ENCODE measurements around the gene BECN2.
"Not testable (repeated sequence)": the region's sequence is repeated elsewhere in the genome, so short reads cannot be mapped to it uniquely, and the experiment has no call there.

Gene BECN2

GRCh38 chr1:241979071-241979470 lies 21.5 kb downstream of the BECN2 start:
- no peak for DNase-seq (ENCODE audit: low spot score)

- no peak for DNase-seq (ENCODE audit: low spot score)
Observed at GRCh38 chr1:241979926-241980325, 22.4 kb downstream of the BECN2 start.

GRCh38 chr1:241985787-241986186 lies 28.2 kb downstream of the BECN2 start:
- DNase-seq (ENCODE audit: low spot score) = no peak

- DNase-seq (ENCODE audit: low spot score) = not testable (repeated sequence)
Observed at GRCh38 chr1:241988389-241988930, 30.9 kb downstream of the BECN2 start.

- DNase-seq (ENCODE audit: low spot score) = peak; percentile 59
Observed at GRCh38 chr1:241990040-241990439, 32.5 kb downstream of the BECN2 start.

GRCh38 chr1:241992734-241993133 lies 35.2 kb downstream of the BECN2 start:
- no peak for DNase-seq (ENCODE audit: low spot score)

- DNase-seq (ENCODE audit: low spot score) = no peak
Observed at GRCh38 chr1:241994171-241994570, 36.6 kb downstream of the BECN2 start.

GRCh38 chr1:241997401-241997998 lies 39.9 kb downstream of the BECN2 start:
- DNase-seq (ENCODE audit: low spot score) = no peak

- peak; percentile 22 for DNase-seq (ENCODE audit: low spot score)
Observed at GRCh38 chr1:241998412-241998921, 40.9 kb downstream of the BECN2 start.

- DNase-seq (ENCODE audit: low spot score) = no peak
Observed at GRCh38 chr1:241999026-241999425, 41.5 kb downstream of the BECN2 start, which contains the start of gene MAP1LC3C. MAP1LC3C (minus strand) TSS chr1:241999098; CDS start chr1:241999008, 90 bp downstream.

GRCh38 chr1:242000434-242000833 lies 42.9 kb downstream of the BECN2 start:
- no peak for DNase-seq (ENCODE audit: low spot score)

GRCh38 chr1:242002072-242002471 lies 44.5 kb downstream of the BECN2 start:
- no peak for DNase-seq (ENCODE audit: low spot score)

- DNase-seq (ENCODE audit: low spot score) = no peak
Observed at GRCh38 chr1:242002510-242002909, 44.9 kb downstream of the BECN2 start.

GRCh38 chr1:242004751-242005495 lies 47.4 kb downstream of the BECN2 start:
- DNase-seq (ENCODE audit: low spot score) = no peak

- DNase-seq (ENCODE audit: low spot score) = peak; percentile 70
Observed at GRCh38 chr1:242005866-242006535, 48.4 kb downstream of the BECN2 start.

- DNase-seq (ENCODE audit: low spot score) = no peak
Observed at GRCh38 chr1:242006976-242007375, 49.4 kb downstream of the BECN2 start.

All from putamen (tissue), 1 donor.